Stomach (tissue), 4 donors: ENCODE results near the gene P3H1.

Experiments
- POLR2A ChIP-seq, 4 donors: fragments of 450-650 bp; IDR thresholded peaks; one replicate each; pipeline ENCODE4 v1.6.1; 2016; ENCODE audit warnings: antibody characterized with exemption in 4 of 4, control low read depth in 2 of 4, mild to moderate bottlenecking in 1 of 4, moderate library complexity in 1 of 4
- TF ChIP-seq, protein P1 (sequence below), 7 experiments: fragments of 450-650 bp in 4 of 7; fragments of 200-600 bp in 3 of 7; sonication (generic) in 3 of 7; IDR thresholded peaks; one replicate each; pipeline ENCODE4 v1.5.1; 2016 to 2019; ENCODE audit warnings: antibody characterized with exemption in 7 of 7, control low read depth in 2 of 7, mild to moderate bottlenecking in 1 of 7

DNA sequence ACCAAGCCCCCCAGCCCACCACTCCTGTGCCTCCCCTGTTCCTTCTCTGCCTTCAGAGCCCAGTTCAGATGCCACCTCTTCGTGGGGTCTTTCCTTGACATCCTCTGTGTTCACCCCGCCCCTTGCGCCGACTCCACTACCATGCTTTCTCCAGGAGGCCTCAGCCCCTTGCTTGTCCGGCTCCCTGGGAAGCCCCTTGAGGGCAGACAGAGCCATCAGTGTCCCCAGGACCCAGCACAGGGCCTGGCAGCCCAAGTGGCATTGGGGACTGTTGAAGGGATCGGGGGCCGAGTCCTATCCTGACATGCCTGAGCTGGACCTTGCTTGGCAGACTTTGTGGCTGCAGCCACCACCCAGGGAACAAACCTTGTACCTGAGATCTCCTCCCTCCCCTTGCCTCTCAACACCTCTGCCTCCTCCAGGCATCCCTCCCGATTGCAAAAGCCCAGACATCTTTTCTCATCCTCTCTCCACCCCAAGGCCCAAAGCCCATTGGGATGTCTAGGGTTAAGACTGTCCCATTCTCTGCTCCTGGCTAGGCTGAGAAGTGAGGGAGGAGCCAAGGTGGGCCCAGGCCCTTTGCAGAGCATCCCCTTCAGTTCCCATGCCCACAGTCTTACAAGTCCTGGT, 30.1 kb downstream of the P3H1 start:
- TF ChIP-seq, protein P1, sequence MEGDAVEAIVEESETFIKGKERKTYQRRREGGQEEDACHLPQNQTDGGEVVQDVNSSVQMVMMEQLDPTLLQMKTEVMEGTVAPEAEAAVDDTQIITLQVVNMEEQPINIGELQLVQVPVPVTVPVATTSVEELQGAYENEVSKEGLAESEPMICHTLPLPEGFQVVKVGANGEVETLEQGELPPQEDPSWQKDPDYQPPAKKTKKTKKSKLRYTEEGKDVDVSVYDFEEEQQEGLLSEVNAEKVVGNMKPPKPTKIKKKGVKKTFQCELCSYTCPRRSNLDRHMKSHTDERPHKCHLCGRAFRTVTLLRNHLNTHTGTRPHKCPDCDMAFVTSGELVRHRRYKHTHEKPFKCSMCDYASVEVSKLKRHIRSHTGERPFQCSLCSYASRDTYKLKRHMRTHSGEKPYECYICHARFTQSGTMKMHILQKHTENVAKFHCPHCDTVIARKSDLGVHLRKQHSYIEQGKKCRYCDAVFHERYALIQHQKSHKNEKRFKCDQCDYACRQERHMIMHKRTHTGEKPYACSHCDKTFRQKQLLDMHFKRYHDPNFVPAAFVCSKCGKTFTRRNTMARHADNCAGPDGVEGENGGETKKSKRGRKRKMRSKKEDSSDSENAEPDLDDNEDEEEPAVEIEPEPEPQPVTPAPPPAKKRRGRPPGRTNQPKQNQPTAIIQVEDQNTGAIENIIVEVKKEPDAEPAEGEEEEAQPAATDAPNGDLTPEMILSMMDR (IDR thresholded peaks at IDR 0.05), result no peak
- no peak for TF ChIP-seq POLR2A (IDR thresholded peaks at IDR 0.05)
